Esophagus squamous epithelium (tissue), 4 donors: ENCODE results near the gene BDNF.

Source experiments
- POLR2A ChIP-seq, 4 donors: fragments of 450-650 bp; IDR thresholded peaks; one replicate each; pipeline ENCODE4 v1.6.1; 2017; ENCODE audit warnings: antibody characterized with exemption in 4 of 4, mild to moderate bottlenecking in 4 of 4, moderate library complexity in 3 of 4
- TF ChIP-seq, protein P1 (sequence below), 6 experiments: fragments of 450-650 bp in 4 of 6; fragments of 200-600 bp in 2 of 6; sonication (generic) in 2 of 6; IDR thresholded peaks; one replicate each; pipeline ENCODE4 v1.5.1; 2016 to 2019; ENCODE audit warnings: antibody characterized with exemption in 6 of 6, mild to moderate bottlenecking in 4 of 6, moderate library complexity in 4 of 6

DNA sequence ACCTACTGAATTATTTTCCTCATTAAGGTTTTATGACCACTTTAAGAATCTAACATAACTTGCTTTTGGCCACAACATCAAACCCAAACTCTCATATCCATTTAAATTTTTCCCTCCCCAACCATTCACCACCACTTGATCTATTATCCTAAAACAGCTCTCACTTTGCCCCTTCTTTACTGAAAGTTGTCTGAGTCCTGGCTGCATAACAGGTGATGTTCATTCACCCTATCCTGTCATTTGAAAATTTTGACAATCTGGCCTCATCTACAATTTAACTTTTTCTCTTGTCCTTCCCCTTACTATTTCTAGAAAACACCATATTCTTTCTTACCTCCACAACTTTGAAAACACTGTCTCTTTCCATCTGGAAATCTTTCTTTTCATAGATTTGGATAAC is 89.3 kb downstream of the BDNF start:
- TF ChIP-seq, protein P1, sequence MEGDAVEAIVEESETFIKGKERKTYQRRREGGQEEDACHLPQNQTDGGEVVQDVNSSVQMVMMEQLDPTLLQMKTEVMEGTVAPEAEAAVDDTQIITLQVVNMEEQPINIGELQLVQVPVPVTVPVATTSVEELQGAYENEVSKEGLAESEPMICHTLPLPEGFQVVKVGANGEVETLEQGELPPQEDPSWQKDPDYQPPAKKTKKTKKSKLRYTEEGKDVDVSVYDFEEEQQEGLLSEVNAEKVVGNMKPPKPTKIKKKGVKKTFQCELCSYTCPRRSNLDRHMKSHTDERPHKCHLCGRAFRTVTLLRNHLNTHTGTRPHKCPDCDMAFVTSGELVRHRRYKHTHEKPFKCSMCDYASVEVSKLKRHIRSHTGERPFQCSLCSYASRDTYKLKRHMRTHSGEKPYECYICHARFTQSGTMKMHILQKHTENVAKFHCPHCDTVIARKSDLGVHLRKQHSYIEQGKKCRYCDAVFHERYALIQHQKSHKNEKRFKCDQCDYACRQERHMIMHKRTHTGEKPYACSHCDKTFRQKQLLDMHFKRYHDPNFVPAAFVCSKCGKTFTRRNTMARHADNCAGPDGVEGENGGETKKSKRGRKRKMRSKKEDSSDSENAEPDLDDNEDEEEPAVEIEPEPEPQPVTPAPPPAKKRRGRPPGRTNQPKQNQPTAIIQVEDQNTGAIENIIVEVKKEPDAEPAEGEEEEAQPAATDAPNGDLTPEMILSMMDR (IDR thresholded peaks at IDR 0.05): no peak
- TF ChIP-seq POLR2A (IDR thresholded peaks at IDR 0.05): no peak
